Iris pigment epithelial cell (primary cell): Measurements from ENCODE around the gene EEF1A1.
"Not testable (repeated sequence)": the region's sequence is repeated elsewhere in the genome, so short reads cannot be mapped to it uniquely, and the experiment has no call there.

Experiments used
- DNase-seq: peaks from one replicate; pipeline ENCODE4 v3.0.0-alpha.2; 2011; ENCODE audit warnings: low read depth

The EEF1A1 gene

DNA sequence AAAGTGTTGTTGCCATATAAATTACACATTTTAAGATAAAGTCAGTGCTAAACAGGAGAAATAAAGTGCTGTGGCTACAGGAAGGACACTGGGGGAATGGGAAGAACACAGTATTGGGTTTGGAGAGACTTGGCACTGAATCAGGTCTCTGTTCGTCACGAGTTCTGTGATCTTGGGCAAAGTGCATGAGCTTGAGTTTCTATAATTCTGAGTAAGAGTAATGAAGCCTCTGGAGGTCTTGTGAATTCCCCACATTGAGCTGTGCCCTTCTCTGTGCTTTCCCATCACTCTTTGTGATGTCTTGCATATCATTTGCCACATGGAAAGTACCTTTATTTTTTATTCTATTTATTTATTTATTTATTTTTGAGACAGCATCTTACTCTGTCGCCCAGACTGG is 16.8 kb upstream of the EEF1A1 start:
- no peak for DNase-seq

- no peak for DNase-seq
Observed at GRCh38 chr6:73534628-73535027, 13.8 kb upstream of the EEF1A1 start.

GRCh38 chr6:73532293-73532692 is 11.5 kb upstream of the EEF1A1 start:
- no peak for DNase-seq

DNA sequence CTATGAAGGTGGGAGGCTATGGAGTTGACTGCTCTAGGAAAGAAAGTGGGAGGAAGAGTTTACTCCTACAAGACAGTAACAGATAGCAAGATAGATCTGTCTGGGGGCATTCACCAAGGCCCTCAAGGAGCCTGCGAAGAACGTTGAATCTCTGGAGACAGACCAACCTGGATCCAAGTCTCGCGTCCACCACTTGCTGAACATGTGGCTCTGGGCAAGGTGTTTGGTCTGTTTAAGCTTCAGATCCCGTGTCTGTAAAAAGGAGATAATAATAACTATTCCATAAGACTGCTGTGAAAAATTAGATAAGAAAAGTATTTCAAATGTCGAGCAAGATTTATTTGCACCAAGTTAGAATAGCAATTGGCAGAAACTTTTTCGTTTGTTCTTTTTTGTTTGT is 8.1 kb upstream of the EEF1A1 start:
- DNase-seq = no peak

- no peak for DNase-seq
Observed at GRCh38 chr6:73525546-73526330, 4.9 kb upstream of the EEF1A1 start.

GRCh38 chr6:73523434-73524123 is 2.7 kb upstream of the EEF1A1 start:
- peak; percentile 30 for DNase-seq

DNA sequence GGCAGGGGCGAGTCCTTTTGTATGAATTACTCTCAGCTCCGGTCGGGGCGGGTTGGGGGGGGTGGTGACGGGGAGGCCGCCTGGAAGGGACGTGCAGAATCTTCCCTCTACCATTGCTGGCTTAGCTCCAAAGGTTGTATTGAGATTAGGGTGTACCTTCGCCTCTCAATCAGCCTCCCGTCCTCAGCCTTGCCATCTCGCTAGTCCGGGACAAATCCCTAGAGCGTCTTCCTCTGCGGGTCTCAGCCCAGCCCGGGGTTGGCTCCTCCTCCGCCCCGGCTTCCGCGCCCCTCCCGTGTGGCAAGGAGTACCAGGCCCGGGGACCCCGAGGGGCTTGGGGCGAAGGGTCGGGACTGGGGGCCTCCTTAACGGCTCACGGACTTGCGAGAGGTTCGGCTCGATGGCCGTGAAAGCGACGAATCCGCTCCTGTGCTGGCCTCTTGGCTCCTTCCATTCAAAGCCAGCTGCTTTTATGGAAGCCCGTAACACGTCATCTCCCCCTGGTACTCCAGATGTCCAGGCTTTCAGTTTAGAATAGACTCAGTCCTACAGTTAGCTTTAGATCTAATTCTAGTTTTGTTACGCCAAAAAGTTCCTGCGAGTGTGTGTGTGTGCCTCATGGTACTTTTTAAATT is 636 bp upstream of the EEF1A1 start:
- peak; percentile 85 for DNase-seq

- DNase-seq = peak; percentile 81
Observed at GRCh38 chr6:73519926-73520687, 725 bp downstream of the EEF1A1 start.

DNA sequence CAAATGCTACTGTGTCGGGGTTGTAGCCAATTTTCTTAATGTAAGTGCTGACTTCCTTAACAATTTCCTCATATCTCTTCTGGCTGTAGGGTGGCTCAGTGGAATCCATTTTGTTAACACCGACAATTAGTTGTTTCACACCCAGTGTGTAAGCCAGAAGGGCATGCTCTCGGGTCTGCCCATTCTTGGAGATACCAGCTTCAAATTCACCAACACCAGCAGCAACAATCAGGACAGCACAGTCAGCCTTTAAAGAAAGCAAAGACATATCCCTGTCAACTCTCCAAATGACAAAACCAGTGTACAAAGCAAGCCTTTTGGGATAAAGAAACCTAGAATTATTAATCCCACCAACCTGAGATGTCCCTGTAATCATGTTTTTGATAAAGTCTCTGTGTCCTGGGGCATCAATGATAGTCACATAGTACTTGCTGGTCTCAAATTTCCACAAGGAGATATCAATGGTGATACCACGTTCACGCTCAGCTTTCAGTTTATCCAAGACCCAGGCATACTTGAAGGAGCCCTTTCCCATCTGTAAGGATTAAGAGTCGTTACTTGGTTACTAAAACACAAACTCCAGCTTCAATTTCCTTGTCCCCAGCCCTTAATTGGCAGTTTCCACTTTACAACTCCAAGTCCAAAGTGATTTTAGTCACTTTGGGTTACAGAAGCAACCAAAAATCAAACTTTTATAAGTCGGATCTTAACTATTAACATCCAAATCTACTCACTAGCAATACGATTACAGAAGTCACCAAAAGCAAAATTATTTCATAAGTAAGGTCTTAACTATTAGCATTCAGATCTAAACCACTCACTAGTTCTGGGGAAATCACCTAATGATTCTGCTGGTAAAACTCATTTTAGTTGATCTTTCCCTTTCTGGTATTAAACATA is 1.6 kb downstream of the EEF1A1 start:
- not testable (repeated sequence) for DNase-seq

DNA sequence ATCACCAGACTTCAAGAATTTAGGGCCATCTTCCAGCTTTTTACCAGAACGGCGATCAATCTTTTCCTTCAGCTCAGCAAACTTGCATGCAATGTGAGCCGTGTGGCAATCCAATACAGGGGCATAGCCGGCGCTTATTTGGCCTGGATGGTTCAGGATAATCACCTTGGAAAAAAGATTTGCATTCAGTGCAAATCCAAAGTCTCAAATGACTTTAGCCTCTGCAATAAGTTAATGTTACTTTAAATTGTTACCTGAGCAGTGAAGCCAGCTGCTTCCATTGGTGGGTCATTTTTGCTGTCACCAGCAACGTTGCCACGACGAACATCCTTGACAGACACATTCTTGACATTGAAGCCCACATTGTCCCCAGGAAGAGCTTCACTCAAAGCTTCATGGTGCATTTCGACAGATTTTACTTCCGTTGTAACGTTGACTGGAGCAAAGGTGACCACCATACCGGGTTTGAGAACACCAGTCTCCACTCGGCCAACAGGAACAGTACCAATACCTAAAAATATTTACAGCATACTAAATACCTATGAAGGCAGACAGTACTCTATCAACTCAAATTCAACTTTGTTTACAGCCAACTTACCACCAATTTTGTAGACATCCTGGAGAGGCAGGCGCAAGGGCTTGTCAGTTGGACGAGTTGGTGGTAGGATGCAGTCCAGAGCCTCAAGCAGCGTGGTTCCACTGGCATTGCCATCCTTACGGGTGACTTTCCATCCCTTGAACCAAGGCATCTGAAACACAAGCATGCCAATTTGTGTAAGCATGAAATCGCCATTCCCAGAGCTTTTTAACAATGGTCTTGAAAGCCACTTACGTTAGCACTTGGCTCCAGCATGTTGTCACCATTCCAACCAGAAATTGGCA is 2.5 kb downstream of the EEF1A1 start:
- DNase-seq = not testable (repeated sequence)

DNA sequence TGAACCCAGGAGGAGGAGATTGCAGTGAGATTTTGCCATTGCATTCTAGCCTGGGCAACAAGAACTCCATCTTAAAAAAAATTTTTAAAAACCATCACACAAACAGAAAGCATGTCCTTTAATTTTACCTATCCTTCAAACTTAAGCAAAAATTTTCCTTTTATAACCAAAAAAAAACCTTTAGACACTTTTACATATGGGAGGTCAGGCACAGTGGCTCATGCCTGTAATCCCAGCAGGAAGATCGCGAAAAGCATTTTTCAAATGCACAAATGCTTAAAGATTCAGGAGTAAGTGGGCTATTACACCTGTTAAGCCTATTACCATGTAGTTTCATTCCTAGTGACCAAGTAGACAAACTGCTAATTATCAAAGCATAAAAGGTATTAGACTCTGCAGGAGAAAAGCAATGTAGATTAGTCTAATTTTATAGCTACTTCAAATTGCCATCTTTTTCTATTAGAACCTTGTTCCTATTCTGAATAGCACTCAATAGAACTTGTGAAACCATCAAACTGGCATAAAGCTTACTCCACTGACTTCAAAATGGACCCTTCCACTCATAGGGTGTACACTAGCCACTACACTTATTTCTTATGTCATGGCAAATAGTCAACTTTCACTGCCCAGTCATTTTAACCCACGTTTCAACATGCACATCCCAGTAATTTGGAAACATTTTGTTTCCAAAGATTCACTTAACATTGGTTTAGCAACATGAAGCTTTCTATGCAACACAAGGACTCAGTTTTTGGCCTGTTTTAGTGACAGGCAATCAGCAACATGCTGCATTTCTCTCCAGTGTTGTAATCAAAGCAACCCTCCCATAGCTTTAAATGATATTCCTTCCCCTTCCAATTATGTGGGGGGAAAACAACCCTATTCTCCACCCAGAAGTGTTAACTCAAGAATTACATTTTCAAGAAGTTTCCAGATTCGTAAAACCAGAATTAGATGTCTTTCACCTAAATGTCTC is 4.0 kb downstream of the EEF1A1 start:
- no peak for DNase-seq

- no peak for DNase-seq
Observed at GRCh38 chr6:73515204-73515655, 5.6 kb downstream of the EEF1A1 start.

- no peak for DNase-seq
Observed at GRCh38 chr6:73514746-73515110, 6.1 kb downstream of the EEF1A1 start.

DNA sequence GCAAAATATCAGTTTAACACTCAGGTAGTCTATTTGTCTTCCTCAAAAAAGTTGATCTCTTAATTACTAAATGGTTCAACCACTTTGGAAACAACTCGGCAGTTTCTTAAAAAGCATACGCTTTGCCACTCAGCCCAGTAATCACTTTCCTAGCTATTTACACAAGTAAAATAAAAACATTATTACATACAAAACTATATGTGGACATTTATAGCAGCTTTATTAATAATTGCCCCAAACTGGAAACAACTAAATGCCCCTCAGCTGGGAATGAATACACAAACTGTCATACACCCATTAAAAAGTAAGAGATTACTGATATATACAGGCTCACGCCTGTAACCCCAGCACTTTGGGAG is 7.4 kb downstream of the EEF1A1 start:
- DNase-seq = peak; percentile 31

DNA sequence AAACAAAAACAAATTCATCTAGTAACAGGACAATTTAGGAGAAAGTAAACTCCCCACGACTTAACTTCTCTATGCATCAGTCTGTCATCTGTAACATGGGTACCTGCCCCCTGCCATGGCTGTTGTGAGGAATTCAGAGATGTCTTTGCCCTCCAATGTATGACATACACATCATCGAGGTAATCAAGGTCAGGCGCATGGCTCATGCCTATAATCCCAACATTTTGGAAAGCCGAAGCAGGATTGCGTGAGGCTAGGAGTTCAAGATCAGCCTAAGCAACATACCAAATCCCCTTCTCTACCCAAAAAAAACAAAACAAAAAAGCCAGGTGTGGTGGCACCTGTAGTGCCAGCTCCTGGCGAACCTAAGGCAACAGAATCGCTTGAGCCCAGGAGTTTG is 9.0 kb downstream of the EEF1A1 start:
- DNase-seq = no peak

GRCh38 chr6:73509851-73510250 is 11.0 kb downstream of the EEF1A1 start:
- no peak for DNase-seq

DNA sequence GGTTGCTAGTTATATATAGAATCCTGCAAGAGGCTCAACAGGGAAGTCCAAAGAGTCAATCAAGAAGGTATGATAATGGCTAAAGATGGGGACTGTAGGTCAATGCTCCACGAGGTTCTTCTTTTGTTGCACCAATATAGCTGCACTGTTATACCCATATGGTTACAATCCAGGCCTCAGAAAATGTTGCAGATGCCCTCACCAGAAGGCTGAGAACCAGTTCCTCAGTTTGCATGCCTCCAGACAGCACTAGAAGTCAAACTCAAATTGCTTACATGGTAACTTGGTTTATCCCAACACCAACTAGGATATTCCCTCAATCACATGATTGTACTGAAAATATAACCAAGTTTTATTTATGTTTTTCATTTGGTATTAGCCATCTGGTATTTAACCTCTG is 12.1 kb downstream of the EEF1A1 start:
- no peak for DNase-seq

DNA sequence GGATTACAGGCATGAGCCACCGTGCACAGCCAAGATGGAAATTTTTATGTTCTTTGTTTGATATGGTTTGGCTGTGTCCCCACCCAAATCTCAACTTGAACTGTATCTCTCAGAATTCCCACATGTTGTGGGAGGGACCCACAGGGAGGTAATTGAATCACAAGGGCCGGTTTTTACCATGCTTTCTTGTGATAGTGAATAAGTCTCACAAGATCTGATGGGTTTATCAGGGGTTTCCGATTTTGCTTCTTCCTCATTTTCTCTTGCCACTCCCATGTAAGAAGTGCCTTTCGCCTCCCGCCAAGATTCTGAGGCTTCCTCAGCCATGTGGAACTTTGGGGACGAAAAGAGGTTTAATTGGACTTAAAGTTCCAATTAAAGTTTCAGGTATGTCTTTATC is 14.6 kb downstream of the EEF1A1 start:
- no peak for DNase-seq

- peak; percentile 55 for DNase-seq
Observed at GRCh38 chr6:73505705-73506104, 15.1 kb downstream of the EEF1A1 start.
